GM23248 (cell line): Measurements from ENCODE around the gene SMIM14.

Experiments
- EZH2 ChIP-seq: fragments of 200-600 bp; sonication (generic); IDR thresholded peaks from 2 replicates; pipeline ENCODE4 v1.6.1; 2018; ENCODE audit warnings: antibody characterized with exemption, mild to moderate bottlenecking; ENCODE audit not compliant: insufficient read depth, poor library complexity, severe bottlenecking
- EZH2phosphoT487 ChIP-seq: fragments of 200-600 bp; sonication (generic); IDR thresholded peaks from 2 replicates; pipeline ENCODE4 v1.6.1; 2018; ENCODE audit warnings: antibody characterized with exemption, moderate library complexity, mild to moderate bottlenecking, low read depth; ENCODE audit not compliant: insufficient read depth

DNA sequence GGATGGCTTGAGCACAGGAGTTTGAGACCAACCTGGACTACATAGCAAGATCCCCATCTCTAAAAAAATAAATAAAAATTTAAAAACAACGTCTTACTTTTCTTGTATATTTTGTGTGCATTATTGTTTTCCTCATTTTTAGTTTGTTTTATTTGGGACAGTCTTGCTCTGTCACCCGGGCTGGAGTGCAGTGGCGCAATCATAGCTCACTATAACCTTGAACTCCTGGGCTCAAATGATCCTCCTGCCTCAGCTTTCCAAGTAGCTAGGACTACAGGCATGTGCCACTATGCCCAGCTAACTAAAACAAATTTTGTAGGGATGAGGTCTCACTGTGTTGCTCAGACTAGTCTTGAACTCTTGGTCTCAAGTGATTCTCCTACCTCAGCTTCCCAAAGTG lies 9.5 kb upstream of the SMIM14 start:
- TF ChIP-seq EZH2 (no peak), EZH2phosphoT487 (no peak)
